T-helper 2 cell treated with Interferon-gamma antibody and Interleukin-4, amounts not matched to agents 100 ng/mL and 5 ng/mL, for 36 hours (primary cell): Measurements from ENCODE around the gene TWNK. TPM values are rescaled to one million over a fixed set of nuclear protein-coding genes. Genes with fewer than 3 reads are reported as not detected.
"Not testable (repeated sequence)": the region's sequence is repeated elsewhere in the genome, so short reads cannot be mapped to it uniquely, and the experiment has no call there.

Experiments used
- intact Hi-C: fragments of 100-400 bp; cut with micrococcal nuclease; formaldehyde crosslinking; loops from one replicate; pipeline ENCODE4 v1.15.1; 2023
- total RNA-seq: library from RNA; stranded (reverse); gene quantifications from 2 replicates; pipeline ENCODE4 v1.2.3, GENCODE V29; 2022

The TWNK gene
- total RNA-seq, 1 donor from 2014 or later = 15.3 TPM

GRCh38 chr10:101027106-101027720 lies 39.9 kb downstream of the TWNK start:
- intact Hi-C loops = no loop called here

- intact Hi-C loops = no loop called here
Measured at GRCh38 chr10:101028446-101029337, 41.3 kb downstream of the TWNK start.

GRCh38 chr10:101029520-101030295 lies 42.4 kb downstream of the TWNK start:
- intact Hi-C loops = no loop called here

GRCh38 chr10:101030496-101031127 lies 43.3 kb downstream of the TWNK start:
- intact Hi-C loops = loop anchor here (1.0 kb wide), 1 partner anchor 31 kb away; the partner anchor contains the start of gene LZTS2

- intact Hi-C loops = loop anchor here (1.0 kb wide), 1 partner anchor 32 kb away; the partner anchor contains the start of gene LZTS2
Measured at GRCh38 chr10:101031128-101031795, 43.9 kb downstream of the TWNK start, which contains the start of the genes PDZD7 and SFXN3. PDZD7 (minus strand) TSS chr10:101031129; CDS start chr10:101030219, 910 bp downstream. SFXN3 (plus strand) TSS chr10:101031234; CDS start chr10:101034695, 3,461 bp downstream.

GRCh38 chr10:101031796-101032636 lies 44.7 kb downstream of the TWNK start:
- intact Hi-C loops = loop anchor here (1.0 to 2.0 kb wide), 5 partner anchors 10 to 119 kb away; partner anchors contain the start of genes LZTS2 and SLF2

GRCh38 chr10:101032637-101033224 lies 45.4 kb downstream of the TWNK start:
- intact Hi-C loops = loop anchor here (1.0 to 2.0 kb wide), 4 partner anchors 10 to 120 kb away; partner anchors contain the start of gene SLF2

GRCh38 chr10:101033276-101033675 lies 45.9 kb downstream of the TWNK start:
- intact Hi-C loops = loop anchor here (2.0 kb wide), 2 partner anchors 14 to 120 kb away; partner anchors contain the start of gene SLF2

- intact Hi-C loops = not testable (repeated sequence)
Measured at GRCh38 chr10:101034404-101034803, 47.1 kb downstream of the TWNK start.

- intact Hi-C loops = no loop called here
Measured at GRCh38 chr10:101035314-101035713, 48.0 kb downstream of the TWNK start.

GRCh38 chr10:101035916-101036702 lies 48.8 kb downstream of the TWNK start:
- intact Hi-C loops = no loop called here

- intact Hi-C loops = no loop called here
Measured at GRCh38 chr10:101036726-101037125, 49.4 kb downstream of the TWNK start.

- intact Hi-C loops = no loop called here
Measured at GRCh38 chr10:101038484-101038883, 51.1 kb downstream of the TWNK start.

- intact Hi-C loops = loop anchor here (5.0 kb wide), 1 partner anchor 102 kb away; no protein-coding TSS in a partner anchor
Measured at GRCh38 chr10:101040061-101040460, 52.7 kb downstream of the TWNK start.

GRCh38 chr10:101040851-101041250 lies 53.5 kb downstream of the TWNK start:
- intact Hi-C loops = loop anchor here (5.0 kb wide), 1 partner anchor 101 kb away; no protein-coding TSS in a partner anchor

GRCh38 chr10:101041252-101041761 lies 54.0 kb downstream of the TWNK start:
- intact Hi-C loops = loop anchor here (5.0 kb wide), 1 partner anchor 101 kb away; no protein-coding TSS in a partner anchor

GRCh38 chr10:101042118-101042517 lies 54.8 kb downstream of the TWNK start:
- intact Hi-C loops = loop anchor here (1.0 to 5.0 kb wide), 3 partner anchors 10 to 100 kb away; no protein-coding TSS in a partner anchor
